Colonic mucosa (tissue), 4 donors: ENCODE data around the gene ZNF557. TPM values are rescaled to one million over a fixed set of nuclear protein-coding genes. Genes with fewer than 3 reads are reported as not detected.
"Not testable (repeated sequence)": the region's sequence is repeated elsewhere in the genome, so short reads cannot be mapped to it uniquely, and the experiment has no call there.

Experiments
- DNase-seq: peaks from one replicate; pipeline ENCODE4 v3.0.0-alpha.2; 2020
- H3K27ac ChIP-seq: fragments of 200-600 bp; one replicate; pipeline ENCODE4 v1.8.0; 2021
- H3K27me3 ChIP-seq: fragments of 200-600 bp; one replicate; pipeline ENCODE4 v1.8.0; 2021
- H3K36me3 ChIP-seq: fragments of 200-600 bp; one replicate; pipeline ENCODE4 v1.8.0; 2021
- H3K4me1 ChIP-seq: fragments of 200-600 bp; one replicate; pipeline ENCODE4 v1.8.0; 2021; ENCODE audit warnings: mild to moderate bottlenecking
- H3K4me3 ChIP-seq: fragments of 200-600 bp; one replicate; pipeline ENCODE4 v1.8.0; 2021
- H3K9ac ChIP-seq, 2 donors: one replicate each; pipeline ENCODE4 v1.7.0; 2013; ENCODE audit warnings: control low read depth in 2 of 2, low read depth in 2 of 2, low read length in 2 of 2
- H3K9me3 ChIP-seq: fragments of 200-600 bp; one replicate; pipeline ENCODE4 v1.8.0; 2021
- CTCF ChIP-seq: fragments of 200-600 bp; IDR thresholded peaks from one replicate; pipeline ENCODE4 v1.8.0; 2022; ENCODE audit warnings: antibody characterized with exemption, mild to moderate bottlenecking
- intact Hi-C: fragments of 100-400 bp; cut with DNase I; formaldehyde crosslinking; loops from one replicate; pipeline ENCODE4 v1.14.1; 2022
- total RNA-seq, 2 donors: library from RNA; stranded (reverse); fragmentation: NEBNext Ultra II Directional in 1 of 2; extraction: Animal tissue kit (Norgen Biotek cat#: 25700) in 1 of 2; gene quantifications; one replicate each; pipeline ENCODE4 v1.2.1, GENCODE V29; 2021
- donor health status: healthy.
- donor health status: DM: no; HTN: no; CAD: no.
- donor health status: DM: no; HTN: no; CAD: no.

The ZNF557 gene
- 1 to 10 TPM; 7.5 to 7.9 TPM for total RNA-seq

DNA sequence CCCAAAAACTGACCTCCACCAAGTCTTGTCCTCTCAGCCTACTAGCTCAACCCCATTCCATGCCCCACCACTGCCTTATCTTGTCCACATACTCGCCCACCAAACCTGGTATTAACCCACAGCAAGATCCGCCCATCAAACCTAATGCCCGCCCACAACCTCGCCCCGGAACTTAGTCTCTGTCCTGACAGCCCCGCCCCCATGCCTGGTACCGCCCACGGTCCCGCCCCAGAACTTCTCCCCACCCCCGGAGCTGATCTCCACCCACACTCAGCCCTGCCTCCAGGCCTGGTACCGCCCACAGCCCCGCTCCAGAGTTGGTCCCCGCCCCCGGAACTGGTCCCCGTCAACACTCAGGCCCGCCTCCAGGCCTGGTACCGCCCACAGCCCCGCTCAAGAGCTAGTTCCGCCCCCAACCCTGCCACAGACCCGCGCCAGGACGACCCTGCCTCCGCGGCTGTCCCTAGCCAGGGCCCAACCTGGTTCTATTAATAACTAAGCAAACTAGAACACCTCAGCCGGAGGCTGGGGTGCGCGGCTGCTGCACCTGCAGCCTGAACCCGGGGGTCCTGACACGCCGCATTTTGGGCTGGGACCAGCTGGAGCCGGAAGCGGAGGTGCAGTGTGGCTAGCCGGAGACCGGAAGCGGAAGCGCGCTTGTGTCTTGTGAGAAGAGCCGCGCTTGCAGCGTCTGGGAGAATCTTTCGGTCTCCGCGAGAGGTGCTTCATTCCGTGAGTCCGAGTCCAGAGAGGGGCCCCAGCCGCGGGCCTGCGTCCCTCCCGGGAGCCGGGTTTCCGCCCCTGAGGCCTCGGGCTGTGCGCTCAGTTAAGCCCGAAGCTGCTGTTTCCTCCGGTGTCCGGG is at the start of gene ZNF557:
ZNF557 (plus strand) TSS at position 662 of the 862 bp plus-strand sequence. CDS start 5,372 bp downstream, outside the sequence.
- Histone ChIP-seq H3K27me3 (no peaks in the 10 kb centered on the region), H3K4me1 (no peaks in the 10 kb centered on the region), H3K4me3 (peak within 1 kb of the TSS; percentile 95), H3K27ac (peak within 1 kb of the TSS; percentile 67), H3K9ac (peak within 1 kb of the TSS; percentile 86 to 90), H3K36me3 (peaks cover 13% of the 10 kb centered on the region), H3K9me3 (no peaks in the 10 kb centered on the region)
- peak; percentile 99 for DNase-seq
- intact Hi-C loops: no loop called here
- no peak for TF ChIP-seq CTCF

DNA sequence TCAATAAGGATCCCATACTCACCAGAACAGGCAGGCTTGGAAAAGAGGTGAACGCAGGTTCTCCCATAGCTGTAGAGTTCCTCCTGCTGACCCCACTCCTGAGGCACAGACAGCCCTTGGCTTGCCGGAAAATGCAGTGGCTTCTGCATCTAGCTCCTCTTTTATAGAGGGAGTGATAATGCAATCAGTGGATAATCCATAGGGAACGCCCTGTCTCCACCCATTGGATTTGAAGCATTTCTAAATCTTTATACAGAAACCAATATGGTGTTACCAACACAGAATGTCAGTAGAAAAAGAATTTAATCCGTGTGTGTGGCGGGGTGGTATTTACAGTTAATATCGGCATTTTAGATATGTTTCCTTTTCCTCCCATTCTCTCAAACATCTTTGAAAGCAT is 48.2 kb upstream of the ZNF557 start, which contains the start of gene MBD3L2B:
MBD3L2B (minus strand) TSS at position 101 of the 400 bp plus-strand sequence; CDS start at position 67, 34 bp downstream.
- intact Hi-C loops, H3K9me3 ChIP-seq, H3K9ac ChIP-seq, H3K4me1 ChIP-seq, H3K36me3 ChIP-seq, H3K27ac ChIP-seq, H3K27me3 ChIP-seq, H3K4me3 ChIP-seq, DNase-seq: not testable (repeated sequence)

DNA sequence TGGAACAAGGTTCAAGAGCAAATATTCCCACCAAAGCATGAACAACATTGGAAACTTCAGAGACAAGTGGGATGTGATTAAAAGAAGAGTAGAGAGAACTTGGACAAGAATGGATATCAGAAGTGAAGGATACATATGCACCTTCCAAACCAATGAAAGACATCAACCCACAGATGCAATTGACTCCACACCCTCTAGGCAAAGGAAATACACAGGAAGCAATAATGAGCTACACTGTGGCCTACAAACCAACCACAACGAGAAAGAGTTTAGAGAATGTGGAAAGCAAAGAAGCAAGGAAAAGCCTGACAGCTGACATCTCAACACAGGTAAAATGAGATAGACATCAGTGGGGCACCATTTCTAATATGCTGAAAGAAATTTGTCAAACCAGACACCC is 40.7 kb upstream of the ZNF557 start:
- intact Hi-C loops, DNase-seq, H3K36me3 ChIP-seq, H3K27ac ChIP-seq, H3K4me3 ChIP-seq, H3K27me3 ChIP-seq, H3K9ac ChIP-seq, H3K4me1 ChIP-seq, H3K9me3 ChIP-seq: not testable (repeated sequence)

GRCh38 chr19:7030278-7030677 is 39.2 kb upstream of the ZNF557 start, which contains the start of gene MBD3L5:
Gene MBD3L5, plus strand, starts transcription at chr19:7030578. Its CDS starts 34 bp downstream, at chr19:7030612.
- H3K36me3 ChIP-seq, H3K9me3 ChIP-seq, H3K4me1 ChIP-seq, H3K27ac ChIP-seq, intact Hi-C loops, H3K9ac ChIP-seq, H3K27me3 ChIP-seq, DNase-seq, H3K4me3 ChIP-seq: not testable (repeated sequence)

DNA sequence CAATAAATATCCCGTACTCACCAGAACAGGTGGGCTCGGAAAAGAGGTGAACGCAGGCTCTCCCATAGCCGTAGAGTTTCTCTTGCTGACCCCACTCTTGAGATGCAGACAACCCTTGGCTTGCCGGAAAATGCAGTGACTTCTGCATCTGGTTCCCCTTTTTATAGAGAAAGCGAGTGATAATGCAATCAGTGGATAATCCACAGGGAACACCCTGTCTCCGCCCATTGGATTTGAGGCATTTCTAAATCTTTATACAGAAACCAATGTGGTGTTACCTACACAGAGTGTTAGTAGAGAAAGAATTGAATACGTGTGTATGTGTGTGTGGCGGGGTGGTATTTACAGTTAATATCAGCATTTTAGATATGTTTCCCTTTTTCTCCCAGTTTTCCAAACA is 29.4 kb upstream of the ZNF557 start, which contains the start of gene MBD3L4:
MBD3L4 (minus strand) TSS at position 101 of the 400 bp plus-strand sequence; CDS start at position 66, 35 bp downstream.
- H3K36me3 ChIP-seq, intact Hi-C loops, H3K9ac ChIP-seq, H3K4me3 ChIP-seq, H3K4me1 ChIP-seq, H3K9me3 ChIP-seq, H3K27me3 ChIP-seq, H3K27ac ChIP-seq, DNase-seq: not testable (repeated sequence)

- H3K9ac ChIP-seq, intact Hi-C loops, H3K27me3 ChIP-seq, H3K27ac ChIP-seq, DNase-seq, H3K4me3 ChIP-seq, H3K36me3 ChIP-seq, H3K4me1 ChIP-seq, H3K9me3 ChIP-seq: not testable (repeated sequence)
Measured at GRCh38 chr19:7041563-7041962, 27.9 kb upstream of the ZNF557 start.

GRCh38 chr19:7049021-7049420 is 20.5 kb upstream of the ZNF557 start, which contains the start of gene MBD3L2:
Gene MBD3L2, plus strand, starts transcription at chr19:7049321. Its CDS starts 53 bp downstream, at chr19:7049374.
- H3K27me3 ChIP-seq, H3K4me1 ChIP-seq, H3K9ac ChIP-seq, H3K36me3 ChIP-seq, H3K9me3 ChIP-seq, H3K4me3 ChIP-seq, intact Hi-C loops, DNase-seq, H3K27ac ChIP-seq: not testable (repeated sequence)

- H3K36me3 ChIP-seq, intact Hi-C loops, H3K9me3 ChIP-seq, H3K9ac ChIP-seq, DNase-seq, H3K4me3 ChIP-seq, H3K4me1 ChIP-seq, H3K27me3 ChIP-seq, H3K27ac ChIP-seq: not testable (repeated sequence)
Measured at GRCh38 chr19:7051421-7051820, 18.1 kb upstream of the ZNF557 start.

DNA sequence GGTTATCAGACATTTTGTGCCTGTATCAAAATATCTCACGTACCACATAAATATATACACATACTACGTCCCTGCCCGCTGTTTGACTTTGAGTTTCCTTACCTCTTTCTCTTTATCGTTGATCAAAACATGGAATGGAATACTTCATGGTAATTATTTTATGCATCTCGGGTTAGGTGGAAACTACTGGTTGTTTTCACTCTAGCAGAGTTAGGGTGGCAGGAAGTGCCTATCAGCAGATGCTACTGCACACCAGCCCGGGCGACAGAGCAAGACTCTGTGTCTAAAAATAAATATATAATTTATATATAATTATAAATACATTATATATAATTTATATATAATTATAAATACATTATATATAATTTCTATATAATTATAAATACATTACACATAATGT is 16.6 kb upstream of the ZNF557 start:
- DNase-seq, H3K9ac ChIP-seq, H3K4me1 ChIP-seq, H3K4me3 ChIP-seq, H3K9me3 ChIP-seq, H3K36me3 ChIP-seq, intact Hi-C loops, H3K27me3 ChIP-seq, H3K27ac ChIP-seq: not testable (repeated sequence)

DNA sequence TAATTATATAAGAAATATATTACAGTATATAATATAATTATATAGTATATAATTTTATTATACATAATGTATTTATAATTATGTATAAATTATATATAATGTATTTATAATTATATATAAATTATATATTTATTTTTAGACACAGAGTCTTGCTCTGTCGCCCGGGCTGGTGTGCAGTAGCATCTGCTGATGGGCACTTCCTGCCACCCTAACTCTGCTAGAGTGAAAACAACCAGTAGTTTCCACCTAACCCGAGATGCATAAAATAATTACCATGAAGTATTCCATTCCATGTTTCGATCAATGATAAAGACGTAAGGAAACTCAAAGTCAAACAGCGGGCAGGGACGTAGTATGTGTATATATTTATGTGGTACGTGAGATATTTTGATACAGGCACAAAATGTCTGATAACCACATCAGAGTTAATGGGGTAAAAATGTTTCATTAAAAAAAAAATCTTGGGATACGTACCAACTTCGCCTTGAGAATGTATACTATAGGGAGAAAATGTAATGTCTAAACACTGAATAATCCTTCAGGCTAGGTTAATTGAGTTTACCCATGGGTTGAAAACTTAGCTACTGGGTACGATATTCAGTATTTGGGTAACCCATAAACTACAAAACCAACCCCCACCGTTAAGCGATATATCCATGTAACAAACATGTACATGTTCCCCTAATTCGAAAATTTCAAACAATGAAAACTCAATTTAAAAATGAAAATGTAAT is 14.7 kb upstream of the ZNF557 start:
- H3K27me3 ChIP-seq, H3K4me3 ChIP-seq, H3K27ac ChIP-seq, intact Hi-C loops, DNase-seq, H3K9me3 ChIP-seq, H3K36me3 ChIP-seq, H3K4me1 ChIP-seq, H3K9ac ChIP-seq: not testable (repeated sequence)

- intact Hi-C loops, H3K4me3 ChIP-seq, DNase-seq, H3K36me3 ChIP-seq, H3K9ac ChIP-seq, H3K27me3 ChIP-seq, H3K9me3 ChIP-seq, H3K27ac ChIP-seq, H3K4me1 ChIP-seq: not testable (repeated sequence)
Measured at GRCh38 chr19:7055679-7056078, 13.8 kb upstream of the ZNF557 start.

DNA sequence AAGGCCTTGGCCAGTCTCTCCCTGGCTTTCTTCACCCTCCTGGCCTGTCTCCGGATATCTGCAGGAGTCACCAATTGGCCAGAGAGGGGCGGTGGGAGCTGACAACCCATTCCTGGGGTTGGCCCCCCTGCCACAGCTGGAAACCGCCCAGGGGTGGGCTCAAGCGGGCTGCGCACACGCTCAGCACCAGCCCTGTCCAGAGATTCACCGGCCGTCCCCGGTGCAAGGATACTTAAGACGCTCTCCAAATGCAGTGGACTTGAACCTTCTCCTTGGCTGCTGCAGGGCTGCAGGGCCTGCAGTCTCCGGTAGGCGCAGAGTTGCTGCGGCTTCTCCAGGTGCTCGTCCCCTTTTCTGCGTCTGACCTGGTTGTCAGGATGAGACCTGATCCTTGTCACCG is 13.1 kb upstream of the ZNF557 start:
- H3K4me1 ChIP-seq, H3K4me3 ChIP-seq, H3K27me3 ChIP-seq, H3K9ac ChIP-seq, H3K36me3 ChIP-seq, DNase-seq, intact Hi-C loops, H3K9me3 ChIP-seq, H3K27ac ChIP-seq: not testable (repeated sequence)
